GM12892 (cell line): ENCODE data around the gene SLC38A10. TPM values are rescaled to one million over a fixed set of nuclear protein-coding genes. Genes with fewer than 3 reads are reported as not detected.

Experiments
- DNase-seq: peaks from one replicate; pipeline ENCODE4 v3.0.0; 2011; ENCODE audit not compliant: insufficient read length
- FAIRE-seq: peaks from 2 replicates; lab custom pipeline; 2011; peaks lifted over from hg19 to GRCh38; lab: Jason Lieb, UNC
- POLR2A ChIP-seq: IDR thresholded peaks from 2 replicates; pipeline ENCODE4 v1.6.1; 2011; ENCODE audit warnings: low read depth, low read length, control low read depth
- POLR2AphosphoS5 ChIP-seq: IDR thresholded peaks from 2 replicates; pipeline ENCODE4 v1.6.1; 2011; ENCODE audit warnings: low read depth, low read length, control low read depth
- TAF1 ChIP-seq: IDR thresholded peaks from 2 replicates; pipeline ENCODE4 v1.6.1; 2011; ENCODE audit warnings: low read depth, mild to moderate bottlenecking, control low read depth, low read length, borderline replicate concordance
- polyA plus RNA-seq: library from polyadenylated mRNA; unstranded; fragments of >200 nt; gene quantifications from one replicate; pipeline ENCODE4 v1.2.1, GENCODE V29; 2012; ENCODE audit warnings: missing spikeins, inconsistent platforms; ENCODE audit not compliant: missing spikeins

SLC38A10 gene
- 20.1 TPM for polyA plus RNA-seq

GRCh38 chr17:81295031-81295675 lies at the start of gene SLC38A10:
SLC38A10 (minus strand) TSS chr17:81295307; CDS start chr17:81294921, 386 bp downstream.
- TF ChIP-seq POLR2A: peak; percentile 96
- peak; percentile 93 for TF ChIP-seq POLR2AphosphoS5
- TF ChIP-seq TAF1: peak; percentile 87; the same call in 1 of the 2 replicates
- FAIRE-seq (peak; percentile 82), DNase-seq (peak; percentile 100)

GRCh38 chr17:81342269-81343070 lies 47.4 kb upstream of the SLC38A10 start:
- FAIRE-seq (no peak), DNase-seq (no peak)
- TF ChIP-seq POLR2AphosphoS5 (no peak), TAF1 (no peak), POLR2A (no peak)

GRCh38 chr17:81341516-81342268 lies 46.6 kb upstream of the SLC38A10 start:
- no peak for FAIRE-seq
- TF ChIP-seq POLR2AphosphoS5: no peak
- no peak for TF ChIP-seq TAF1
- no peak for TF ChIP-seq POLR2A
- no peak for DNase-seq

- TF ChIP-seq POLR2A (no peak), POLR2AphosphoS5 (no peak), TAF1 (no peak)
- DNase-seq: no peak
- no peak for FAIRE-seq
These were observed 45.8 kb upstream of the SLC38A10 start for GRCh38 chr17:81340607-81341515.

DNA sequence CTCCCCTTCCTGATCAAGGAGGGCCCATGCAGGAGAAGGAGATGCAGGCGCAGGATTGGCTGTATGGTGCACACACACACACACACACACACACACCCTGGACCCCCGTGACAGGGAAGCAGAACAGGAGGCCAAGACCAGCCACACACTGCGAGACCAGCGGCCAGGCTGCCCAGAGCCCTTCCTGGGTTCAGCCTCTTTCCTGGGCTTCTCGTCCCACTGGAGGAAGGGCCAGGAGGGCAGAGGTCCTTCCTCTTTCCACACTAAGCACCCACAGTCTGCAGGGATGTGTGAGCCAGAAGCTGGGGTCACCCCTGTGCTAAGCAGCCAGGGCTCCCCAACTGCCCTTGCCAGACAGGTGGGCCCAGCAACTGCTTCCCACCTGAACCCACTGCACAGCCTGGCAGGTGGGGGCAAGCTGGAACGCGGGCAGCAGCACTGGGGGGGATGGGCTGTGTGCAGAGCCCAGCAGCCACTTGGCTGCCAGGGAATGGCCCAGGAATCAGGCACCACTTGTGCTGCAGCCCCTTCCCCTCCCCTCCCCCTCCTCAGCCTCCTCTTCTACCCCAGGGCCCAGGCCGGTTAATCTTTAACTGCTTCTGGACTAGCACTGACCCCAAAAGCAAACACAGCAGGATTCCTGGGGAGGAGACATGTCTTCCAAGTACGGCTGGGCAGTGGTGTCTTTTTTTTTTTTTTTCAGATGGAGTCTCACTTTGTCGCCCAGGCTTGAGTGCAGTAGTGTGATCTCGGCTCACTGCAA lies 44.6 kb upstream of the SLC38A10 start:
- TF ChIP-seq POLR2A (no peak), POLR2AphosphoS5 (no peak), TAF1 (no peak)
- no peak for DNase-seq
- no peak for FAIRE-seq

DNA sequence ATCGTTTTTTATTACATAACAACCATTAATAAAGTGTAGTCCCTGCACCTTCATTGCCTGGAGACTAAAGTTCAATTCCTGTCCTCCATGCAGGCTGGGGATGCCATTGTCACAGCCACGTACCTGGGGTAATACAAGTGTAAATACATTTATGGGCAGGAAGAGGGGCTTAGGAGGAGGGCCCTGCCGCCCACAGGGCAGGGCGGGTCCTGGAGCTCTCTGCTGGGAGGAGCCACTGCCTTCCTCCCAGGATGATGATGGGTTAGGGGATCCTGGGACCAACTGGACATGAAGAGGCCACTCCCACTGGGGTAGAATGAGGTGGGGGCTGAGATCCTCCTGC lies 44.1 kb upstream of the SLC38A10 start:
- no peak for TF ChIP-seq POLR2A
- no peak for TF ChIP-seq POLR2AphosphoS5
- no peak for TF ChIP-seq TAF1
- FAIRE-seq: no peak
- no peak for DNase-seq

DNA sequence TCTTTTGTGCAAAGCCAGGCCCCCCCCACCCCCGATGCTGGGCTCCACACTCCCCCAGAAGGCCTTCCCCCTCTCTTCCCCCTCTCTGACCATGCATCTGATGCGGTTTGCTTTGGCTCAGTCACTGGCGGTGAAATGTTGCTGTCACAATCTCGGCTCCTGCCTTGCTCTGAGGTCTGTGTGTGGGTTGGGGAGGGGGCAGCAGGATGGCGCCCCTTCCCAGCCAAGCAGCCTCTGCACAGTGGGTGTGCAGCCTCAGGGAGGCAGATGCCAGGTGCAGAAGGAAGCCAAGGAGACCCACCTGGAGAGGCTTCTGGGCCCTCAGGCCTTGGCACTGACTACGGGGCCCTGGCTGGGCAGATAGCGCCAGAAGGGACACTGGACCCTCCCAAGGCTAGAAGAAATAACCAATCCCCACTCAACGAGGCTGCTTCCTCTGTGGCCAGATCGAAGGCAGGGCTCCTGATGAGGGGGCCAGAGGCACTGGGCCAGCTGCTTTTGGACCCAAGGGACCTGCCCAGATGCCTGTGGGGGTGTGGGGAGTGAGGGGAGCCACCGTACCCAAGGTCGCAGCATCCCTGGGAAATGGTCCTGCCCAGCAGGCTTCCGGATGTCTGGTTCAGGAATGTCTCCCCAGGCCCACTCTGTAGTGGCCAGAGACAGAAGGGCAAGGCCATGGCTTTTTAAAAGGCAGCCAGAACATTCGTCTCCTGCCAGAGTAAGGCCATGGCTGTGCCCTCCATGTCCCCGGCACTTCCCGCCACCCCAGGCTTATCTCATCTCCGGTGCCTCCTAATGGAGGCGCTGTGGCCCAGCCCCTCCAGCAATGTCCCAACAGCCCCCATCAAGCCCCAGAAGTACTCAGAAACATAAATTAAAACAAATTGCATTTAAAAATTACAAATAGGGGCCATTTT lies 43.4 kb upstream of the SLC38A10 start:
- FAIRE-seq: no peak
- TF ChIP-seq POLR2A (no peak), POLR2AphosphoS5 (no peak), TAF1 (no peak)

GRCh38 chr17:81337476-81337879 lies 42.4 kb upstream of the SLC38A10 start:
- FAIRE-seq: no peak
- no peak for TF ChIP-seq POLR2AphosphoS5
- no peak for TF ChIP-seq TAF1
- TF ChIP-seq POLR2A: no peak
- DNase-seq: no peak

More for the DNA sequence above, 43.4 kb upstream of the SLC38A10 start:
- no peak for DNase-seq

GRCh38 chr17:81336930-81337325 lies 41.8 kb upstream of the SLC38A10 start:
- FAIRE-seq: no peak
- TF ChIP-seq POLR2AphosphoS5 (no peak), POLR2A (no peak), TAF1 (no peak)
- DNase-seq: no peak
